GM19468 (cell line): Measurements from ENCODE around the gene ETDA.
A peak's percentile ranks its signal among the peaks of the same experiment; 100 is the strongest.
"Not testable (repeated sequence)": the region's sequence is repeated elsewhere in the genome, so short reads cannot be mapped to it uniquely, and the experiment has no call there.

Source experiments
- ATAC-seq: cut with Tn5 transposase; IDR thresholded peaks from one replicate; pipeline ENCODE4 v1.9.1; 2021; ENCODE audit warnings: mild to moderate bottlenecking, moderate library complexity, moderate number of reproducible peaks; ENCODE audit not compliant: unreplicated experiment; ENCODE audit errors: extremely low read depth

The ETDA gene

DNA sequence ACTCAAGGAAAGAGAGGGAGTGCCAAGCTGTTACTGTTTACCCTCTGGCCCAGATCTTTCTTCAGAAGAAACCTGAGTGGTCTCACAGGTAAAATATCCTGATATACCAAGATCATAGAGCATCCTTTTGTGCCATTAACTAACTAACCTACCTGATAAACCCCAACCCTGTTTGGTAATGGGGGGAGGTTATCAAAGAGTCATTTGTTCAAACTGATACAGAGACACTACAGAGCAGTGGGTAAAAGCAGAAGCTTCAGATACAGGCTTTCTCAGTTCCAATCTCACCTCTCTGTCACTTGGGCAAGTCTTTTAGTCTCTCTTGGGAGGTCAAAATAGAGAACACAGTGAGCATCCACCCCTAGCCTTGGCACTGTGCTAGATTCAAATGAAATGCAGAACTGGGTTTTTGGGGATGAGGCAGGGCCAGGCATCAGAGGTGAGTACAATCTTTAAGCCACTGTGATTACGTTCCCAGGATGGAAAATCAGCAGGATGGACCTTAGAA is at the start of gene ETDA:
Gene ETDA (plus strand): TSS at position 51 of the 508 bp plus-strand sequence. CDS start 1,216 bp downstream, outside the sequence.
- ATAC-seq = not testable (repeated sequence)

DNA sequence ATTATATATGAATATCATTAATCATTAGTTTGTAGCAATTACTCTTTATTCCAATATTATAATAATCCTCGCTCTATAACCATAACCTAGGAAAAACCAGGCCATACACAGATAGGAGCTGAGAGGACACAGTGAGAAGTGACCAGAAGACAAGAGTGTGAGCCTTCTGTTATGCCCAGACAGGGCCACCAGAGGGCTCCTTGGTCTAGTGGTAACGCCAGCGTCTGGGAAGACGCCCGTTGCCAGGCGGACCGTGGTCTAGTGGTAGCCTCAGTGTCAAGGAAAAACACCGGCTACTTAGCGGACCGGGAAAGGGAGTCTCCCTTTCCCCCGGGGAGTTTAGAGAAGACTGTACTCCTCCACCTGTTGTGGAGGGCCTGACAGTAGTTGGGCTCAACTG is 45.4 kb upstream of the ETDA start:
- ATAC-seq = not testable (repeated sequence)

DNA sequence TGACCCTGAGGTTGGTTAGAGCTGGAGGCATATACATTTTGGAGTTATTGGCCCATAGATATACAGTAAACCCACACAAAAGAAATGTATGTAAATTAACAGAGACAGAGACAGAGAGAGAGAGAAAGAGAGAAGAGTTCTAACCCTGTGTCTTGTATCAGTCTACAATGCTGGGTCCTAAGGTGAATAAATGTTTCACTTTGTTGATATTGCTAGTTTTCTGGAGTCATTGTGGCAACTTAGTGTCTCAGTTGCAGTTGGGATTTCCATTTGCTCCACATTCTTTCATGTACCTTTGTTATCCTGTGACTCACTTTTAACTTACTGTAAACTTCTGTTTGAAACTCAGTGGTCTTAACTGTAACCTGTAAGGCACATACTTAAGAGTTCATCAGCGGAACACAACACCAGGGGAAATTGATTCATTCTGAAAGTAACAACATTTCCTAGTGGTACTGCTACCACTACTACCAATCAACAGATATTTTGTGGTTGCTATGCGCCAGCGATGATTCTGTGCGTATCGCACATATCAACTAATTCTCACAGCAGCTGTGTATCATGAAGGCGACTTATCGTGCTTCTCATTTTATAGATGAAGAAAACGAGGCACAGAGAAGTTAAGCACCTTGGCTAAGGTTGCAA is 38.5 kb upstream of the ETDA start:
- ATAC-seq = no peak

DNA sequence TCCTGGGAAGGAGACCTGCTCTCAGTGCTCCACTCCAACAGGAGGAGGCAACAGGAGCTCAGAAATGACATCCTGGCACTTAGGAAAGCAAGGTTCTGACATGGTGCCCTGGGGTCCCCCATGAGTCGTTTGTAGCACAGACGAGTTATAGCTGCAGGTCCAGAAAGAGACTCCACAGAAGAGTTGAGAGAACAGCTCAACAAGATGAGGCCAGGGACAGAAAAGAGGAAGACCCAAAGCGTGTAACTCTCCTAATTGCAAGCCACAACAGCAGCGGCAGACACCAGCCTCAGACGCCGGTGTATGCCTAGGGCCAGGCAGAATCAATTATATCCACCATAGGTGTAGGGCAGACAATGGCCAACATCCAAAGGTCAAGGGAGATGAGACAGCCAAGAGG is 5.9 kb upstream of the ETDA start:
- not testable (repeated sequence) for ATAC-seq

DNA sequence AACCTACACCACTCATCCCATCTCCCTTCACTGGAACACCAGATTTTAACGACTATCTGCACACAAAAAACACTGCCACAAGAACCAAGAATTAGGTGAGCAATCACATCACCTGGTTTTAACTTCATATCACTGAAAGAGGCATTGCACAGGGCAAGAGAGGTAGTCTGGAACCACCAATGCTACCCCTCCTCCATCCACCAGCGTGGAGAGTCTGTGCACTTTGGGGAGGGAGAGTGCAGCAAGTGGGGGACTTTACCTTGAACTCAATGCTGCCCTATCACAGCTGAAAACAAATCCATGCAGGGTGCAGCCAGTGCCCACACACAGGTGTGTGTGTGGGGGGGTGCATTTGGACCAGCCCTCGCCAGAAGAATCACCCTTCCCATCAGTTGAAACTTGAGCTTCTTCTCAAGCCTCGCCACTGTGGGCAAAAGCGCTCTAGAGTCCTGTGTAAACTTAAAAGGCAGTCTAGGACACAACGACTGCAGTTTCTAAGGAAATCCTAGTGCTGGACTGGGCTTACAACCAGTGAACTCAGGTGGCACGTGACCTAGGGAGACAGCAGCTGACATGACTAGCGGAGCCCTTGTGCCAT is 4.3 kb downstream of the ETDA start:
- ATAC-seq = not testable (repeated sequence)

DNA sequence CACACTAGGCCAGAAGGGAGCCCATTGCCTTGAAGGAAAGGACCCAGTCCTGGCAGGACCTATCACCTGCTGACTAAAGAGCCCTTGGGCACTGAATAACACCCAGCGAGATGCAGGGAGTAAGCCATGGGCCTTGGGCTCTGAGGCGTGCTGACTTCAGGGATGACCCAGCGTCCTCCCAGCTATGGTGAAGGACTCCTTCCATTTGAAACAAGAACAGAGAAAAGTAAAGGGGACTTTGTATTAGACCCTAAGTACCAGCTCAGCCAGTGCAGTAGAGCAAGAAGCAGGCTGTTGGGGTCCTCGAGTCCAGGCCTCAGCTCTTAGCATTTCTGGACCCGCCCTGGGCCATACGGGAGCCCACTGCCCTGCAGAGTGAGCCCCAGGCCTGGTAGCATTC is 5.1 kb downstream of the ETDA start:
- no peak for ATAC-seq

DNA sequence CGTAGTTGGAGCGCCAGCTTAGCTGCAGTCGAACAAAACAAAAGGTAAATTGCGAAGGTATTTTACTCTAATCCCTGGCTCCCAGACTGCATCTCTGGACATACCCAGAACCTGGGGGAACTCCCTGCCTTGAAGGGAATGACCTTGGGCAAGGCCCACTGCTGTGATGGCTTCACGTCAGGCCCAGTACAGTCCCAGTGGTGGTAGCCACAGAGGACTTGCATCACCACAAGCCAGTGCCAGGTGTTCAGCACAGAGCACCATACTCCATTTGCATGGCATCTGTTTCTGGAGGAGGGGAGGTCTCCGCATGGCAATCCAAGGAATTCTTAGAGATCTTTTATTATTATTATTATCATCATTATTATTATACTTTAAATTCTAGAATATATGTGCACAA is 5.6 kb downstream of the ETDA start:
- ATAC-seq = no peak

DNA sequence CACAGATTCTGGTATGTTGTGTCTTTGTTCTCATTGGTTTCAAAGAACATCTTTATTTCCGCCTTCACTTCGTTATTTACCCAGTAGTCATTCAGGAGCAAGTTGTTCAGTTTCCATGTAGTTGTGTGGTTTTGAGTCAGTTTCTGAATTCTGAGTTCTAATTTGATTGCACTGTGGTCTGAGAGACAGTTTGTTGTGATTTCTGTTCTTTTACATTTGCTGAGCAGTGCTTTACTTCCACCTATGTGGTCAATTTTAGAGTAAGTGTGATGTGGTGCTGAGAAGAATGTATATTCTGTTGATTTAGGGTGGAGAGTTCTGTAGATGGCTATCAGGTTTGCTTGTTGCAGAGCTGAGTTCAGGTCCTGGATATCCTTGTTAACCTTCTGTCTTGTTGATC is 9.1 kb downstream of the ETDA start:
- not testable (repeated sequence) for ATAC-seq

DNA sequence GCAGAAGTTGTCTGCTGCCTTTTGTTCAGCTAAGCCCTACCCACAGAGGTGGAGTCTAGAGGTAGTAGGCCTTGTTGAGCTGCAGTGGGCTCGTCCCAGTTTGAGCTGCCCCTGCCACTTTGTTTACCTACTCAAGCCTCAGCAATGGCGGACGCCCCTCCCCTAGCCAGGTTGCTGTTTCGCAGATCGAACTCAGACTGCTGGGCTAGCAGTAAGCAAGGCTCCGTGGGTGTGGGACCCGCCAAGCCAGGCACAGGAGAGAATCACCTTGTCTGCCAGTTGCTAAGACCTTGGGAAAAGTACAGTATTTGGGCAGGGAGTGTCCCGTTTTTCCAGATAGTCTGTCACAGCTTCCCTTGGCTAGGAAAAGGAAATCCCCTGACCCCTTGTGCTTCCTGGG is 11.5 kb downstream of the ETDA start:
- not testable (repeated sequence) for ATAC-seq

DNA sequence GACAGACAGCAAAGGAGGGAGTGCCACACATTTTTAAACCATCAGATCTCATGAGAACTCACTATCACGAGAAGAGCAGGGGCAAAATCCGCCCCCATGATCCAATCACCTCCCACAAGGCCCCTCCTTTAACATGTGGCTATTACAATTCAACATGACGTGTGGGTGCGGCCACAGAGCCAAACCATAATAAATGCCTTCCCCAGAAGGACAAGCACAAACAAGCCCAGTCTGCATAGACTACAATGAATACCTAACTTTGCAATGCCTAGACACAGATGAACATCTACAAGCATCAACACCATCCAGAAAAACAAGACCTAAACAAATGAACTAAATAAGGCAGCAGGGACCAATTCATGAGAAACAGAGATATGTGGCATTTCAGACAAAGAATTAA is 12.3 kb downstream of the ETDA start:
- ATAC-seq = no peak

DNA sequence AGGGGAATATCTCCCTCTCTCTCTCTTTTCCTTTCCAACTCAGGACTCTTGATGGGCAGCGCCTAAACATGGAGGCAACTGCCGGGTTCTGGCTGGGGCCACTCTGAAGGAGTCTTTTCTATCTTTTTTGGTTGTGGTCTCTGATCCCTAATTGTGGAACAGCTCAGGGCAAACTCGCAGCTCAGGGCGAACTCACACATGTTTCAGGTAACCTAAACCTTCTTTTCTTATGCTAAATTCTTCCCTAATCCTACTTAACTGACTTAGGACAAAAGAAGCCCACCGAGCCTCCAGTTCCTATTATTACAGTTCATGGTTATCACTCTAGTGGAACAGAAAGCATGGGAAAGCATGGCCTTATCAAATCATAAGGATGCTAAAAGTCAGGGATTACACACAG is 21.3 kb downstream of the ETDA start:
- no peak for ATAC-seq

DNA sequence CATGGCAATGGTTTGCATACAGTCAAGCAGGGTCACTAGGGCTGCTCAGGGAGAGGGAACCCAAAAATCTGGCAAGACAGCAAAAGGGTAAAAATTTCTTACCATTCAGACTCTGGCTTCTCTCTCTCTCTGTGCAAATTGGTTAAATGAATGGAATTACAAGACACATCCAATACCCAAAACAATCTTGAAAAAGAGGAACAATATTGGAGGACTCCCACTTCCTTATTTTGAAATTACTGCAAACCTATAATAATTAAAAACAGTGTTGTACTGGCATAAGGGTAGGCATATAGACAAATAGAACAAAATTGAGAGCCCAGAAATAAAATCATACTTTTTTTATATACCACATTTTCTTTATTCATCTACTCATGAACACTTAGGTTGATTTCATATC is 24.1 kb downstream of the ETDA start:
- ATAC-seq = no peak

DNA sequence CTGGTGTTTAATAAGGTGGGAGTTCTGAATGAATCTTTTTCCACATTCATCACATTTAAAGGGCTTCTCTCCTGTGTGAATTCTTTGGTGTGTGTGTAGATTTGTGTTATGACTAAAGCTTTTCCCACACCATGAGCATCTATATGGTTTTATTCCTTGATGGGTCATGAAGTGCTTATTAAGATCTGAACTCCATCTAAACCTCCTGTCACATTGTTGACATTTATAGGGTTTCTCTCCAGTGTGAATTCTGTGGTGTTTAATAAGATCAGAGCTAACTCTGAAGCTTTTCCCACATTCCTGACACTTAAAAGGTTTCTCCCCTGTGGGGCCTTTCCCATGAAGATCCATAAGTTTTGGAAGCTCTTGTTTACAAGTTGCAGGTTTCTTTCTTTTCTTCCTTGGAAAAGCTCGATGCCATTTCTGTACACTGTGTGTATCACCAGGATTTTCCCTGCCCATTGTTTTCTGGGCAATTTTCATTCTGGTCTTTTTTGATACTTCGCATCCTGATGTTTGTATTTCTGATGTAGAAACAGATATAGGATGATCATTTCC is 35.5 kb downstream of the ETDA start:
- ATAC-seq = no peak

DNA sequence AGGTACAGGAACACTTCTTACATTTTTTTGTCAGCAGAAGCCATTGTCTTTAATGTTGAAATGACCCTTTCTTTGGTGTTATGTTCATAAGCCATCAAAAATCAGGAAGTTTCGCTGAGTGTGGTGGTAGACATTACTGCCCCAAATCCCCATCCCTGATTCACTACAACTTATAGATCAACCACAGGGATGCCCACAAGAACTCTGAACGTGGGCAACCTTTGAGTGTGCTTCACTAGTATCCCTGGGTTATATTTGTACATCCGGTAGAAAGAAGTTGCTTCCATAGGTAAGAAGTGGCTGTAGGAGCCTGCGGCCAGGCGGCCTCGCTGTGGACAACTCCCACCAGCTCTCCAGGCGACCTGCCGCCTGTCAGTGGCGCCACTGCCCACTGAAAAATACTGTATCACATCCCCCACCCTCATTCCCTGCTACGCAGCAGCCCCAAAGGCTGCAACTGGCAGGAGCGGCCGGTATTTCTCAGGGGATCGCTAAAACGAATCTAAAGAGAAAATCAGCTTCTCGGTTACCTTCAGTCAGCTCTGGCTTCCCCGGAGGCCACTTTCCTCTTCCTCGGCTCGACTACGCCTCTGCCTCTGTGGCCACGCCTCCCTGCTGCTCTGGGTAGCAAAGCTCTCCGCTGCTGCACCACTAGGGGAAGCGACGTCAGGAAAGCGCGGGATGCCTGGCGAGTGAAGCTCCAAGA is 43.5 kb downstream of the ETDA start:
- peak; percentile 56 for ATAC-seq

DNA sequence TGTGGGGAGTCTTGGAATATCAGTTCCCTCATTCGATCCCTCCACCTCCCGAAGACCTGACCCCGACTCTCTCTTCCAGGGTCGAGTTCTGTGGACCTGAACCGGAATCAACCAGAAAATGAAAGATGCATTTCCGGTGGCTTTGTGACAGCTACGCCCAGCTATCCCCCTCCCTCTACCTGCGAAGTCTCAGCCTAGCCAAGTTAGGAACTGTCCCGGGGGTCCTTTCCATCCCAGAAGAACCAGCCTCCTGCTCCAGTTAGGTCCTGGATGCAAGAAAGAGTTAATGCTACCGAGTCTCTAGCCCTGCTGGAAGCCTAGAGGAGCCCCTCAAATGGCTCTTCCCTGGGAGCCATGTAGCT is 44.1 kb downstream of the ETDA start:
- ATAC-seq = no peak

DNA sequence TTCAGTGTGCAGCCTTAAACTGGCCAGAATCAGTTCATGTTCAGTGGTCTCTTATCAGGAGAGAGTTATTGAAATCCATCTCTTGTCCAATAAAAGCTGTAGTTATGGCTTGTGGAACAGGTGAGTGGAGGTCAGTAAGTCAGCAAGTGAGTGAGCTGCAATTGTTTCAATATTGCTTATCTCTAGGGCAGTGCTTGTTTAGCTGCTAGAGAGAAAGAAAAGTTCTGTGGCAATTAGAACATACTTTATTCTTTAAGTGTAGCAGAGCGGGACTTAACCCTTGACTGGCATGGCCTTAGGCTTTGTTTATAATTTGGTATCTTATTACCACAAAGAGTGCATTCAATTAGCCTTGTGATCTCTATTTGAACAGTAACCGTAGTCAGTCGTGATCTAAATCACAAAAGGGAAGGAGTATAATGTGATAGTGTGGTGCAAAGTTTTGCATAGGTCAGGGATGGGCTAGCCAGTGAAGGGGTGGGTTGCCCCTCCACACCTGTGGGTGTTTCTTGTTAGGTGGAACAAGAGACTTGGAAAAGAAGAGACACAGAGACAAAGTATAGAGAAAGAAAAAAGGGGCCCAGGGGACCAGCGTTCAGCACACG is 50.5 kb downstream of the ETDA start:
- no peak for ATAC-seq
